Fibroblast of pulmonary artery (primary cell): ENCODE measurements around the gene CEP19.

Experiments used
- DNase-seq: peaks from one replicate; pipeline ENCODE4 v3.0.0-alpha.2; 2010; ENCODE audit warnings: low read depth
- H3K4me3 ChIP-seq: replicated peaks from 2 replicates; pipeline ENCODE4 v1.5.1; 2011; ENCODE audit warnings: low read depth, mild to moderate bottlenecking, control low read depth, low read length, moderate library complexity
- TF ChIP-seq, protein P1 (sequence below): IDR thresholded peaks from 2 replicates; pipeline ENCODE4 v1.5.1; 2011; ENCODE audit warnings: mild to moderate bottlenecking, control low read depth, low read length, inconsistent platforms; ENCODE audit errors: missing control alignments

CEP19 gene

DNA sequence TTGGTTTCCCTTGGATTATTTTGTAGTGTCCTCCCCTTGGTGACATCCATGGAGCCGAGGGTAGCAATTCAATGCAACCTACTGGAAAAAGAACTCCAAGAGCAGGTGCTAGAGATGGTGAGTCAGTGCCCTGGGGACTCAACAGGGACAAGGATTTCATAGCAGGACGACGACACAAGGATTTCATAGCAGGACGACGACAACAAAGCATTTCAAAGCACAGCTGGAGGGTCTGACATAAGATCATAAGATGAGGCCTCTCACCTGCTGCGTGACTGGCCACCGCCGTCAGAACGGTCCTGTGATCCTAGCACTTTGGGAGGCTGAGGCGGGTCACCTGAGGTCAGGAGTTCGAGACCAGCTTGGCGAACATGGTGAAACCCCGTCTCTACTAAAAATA is 50.0 kb downstream of the CEP19 start:
- H3K4me3 ChIP-seq: no peak overlapping the region
- TF ChIP-seq, protein P1, sequence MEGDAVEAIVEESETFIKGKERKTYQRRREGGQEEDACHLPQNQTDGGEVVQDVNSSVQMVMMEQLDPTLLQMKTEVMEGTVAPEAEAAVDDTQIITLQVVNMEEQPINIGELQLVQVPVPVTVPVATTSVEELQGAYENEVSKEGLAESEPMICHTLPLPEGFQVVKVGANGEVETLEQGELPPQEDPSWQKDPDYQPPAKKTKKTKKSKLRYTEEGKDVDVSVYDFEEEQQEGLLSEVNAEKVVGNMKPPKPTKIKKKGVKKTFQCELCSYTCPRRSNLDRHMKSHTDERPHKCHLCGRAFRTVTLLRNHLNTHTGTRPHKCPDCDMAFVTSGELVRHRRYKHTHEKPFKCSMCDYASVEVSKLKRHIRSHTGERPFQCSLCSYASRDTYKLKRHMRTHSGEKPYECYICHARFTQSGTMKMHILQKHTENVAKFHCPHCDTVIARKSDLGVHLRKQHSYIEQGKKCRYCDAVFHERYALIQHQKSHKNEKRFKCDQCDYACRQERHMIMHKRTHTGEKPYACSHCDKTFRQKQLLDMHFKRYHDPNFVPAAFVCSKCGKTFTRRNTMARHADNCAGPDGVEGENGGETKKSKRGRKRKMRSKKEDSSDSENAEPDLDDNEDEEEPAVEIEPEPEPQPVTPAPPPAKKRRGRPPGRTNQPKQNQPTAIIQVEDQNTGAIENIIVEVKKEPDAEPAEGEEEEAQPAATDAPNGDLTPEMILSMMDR: no peak
- DNase-seq: no peak

DNA sequence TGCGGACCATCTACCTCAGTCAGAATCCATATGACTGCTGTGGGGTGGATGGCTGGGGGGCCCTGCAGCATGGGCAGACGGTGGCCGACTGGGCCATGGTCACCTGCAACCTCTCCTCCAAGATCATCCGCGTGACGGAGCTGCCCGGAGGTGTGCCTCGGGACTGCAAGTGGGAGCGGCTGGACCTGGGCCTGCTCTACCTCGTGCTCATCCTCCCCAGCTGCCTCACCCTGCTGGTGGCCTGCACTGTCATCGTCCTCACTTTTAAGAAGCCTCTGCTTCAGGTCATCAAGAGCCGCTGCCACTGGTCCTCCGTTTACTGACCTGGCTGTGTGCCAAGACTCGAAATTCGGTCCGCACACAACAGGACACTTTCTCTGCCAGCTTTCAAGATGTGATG is 50.6 kb downstream of the CEP19 start:
- H3K4me3 ChIP-seq: no peak overlapping the region
- TF ChIP-seq, protein P1: no peak
- no peak for DNase-seq

DNA sequence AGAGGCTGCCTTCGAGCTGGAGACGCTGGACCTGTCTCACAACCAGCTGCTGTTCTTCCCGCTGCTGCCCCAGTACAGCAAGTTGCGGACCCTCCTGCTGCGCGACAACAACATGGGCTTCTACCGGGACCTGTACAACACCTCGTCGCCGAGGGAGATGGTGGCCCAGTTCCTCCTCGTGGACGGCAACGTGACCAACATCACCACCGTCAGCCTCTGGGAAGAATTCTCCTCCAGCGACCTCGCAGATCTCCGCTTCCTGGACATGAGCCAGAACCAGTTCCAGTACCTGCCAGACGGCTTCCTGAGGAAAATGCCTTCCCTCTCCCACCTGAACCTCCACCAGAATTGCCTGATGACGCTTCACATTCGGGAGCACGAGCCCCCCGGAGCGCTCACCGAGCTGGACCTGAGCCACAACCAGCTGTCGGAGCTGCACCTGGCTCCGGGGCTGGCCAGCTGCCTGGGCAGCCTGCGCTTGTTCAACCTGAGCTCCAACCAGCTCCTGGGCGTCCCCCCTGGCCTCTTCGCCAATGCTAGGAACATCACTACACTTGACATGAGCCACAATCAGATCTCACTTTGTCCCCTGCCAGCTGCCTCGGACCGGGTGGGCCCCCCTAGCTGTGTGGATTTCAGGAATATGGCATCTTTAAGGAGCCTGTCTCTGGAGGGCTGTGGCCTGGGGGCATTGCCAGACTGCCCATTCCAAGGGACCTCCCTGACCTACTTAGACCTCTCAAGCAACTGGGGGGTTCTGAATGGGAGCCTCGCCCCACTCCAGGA is 51.5 kb downstream of the CEP19 start:
- DNase-seq: no peak
- TF ChIP-seq, protein P1: no peak
- no peak overlapping the region for H3K4me3 ChIP-seq

DNA sequence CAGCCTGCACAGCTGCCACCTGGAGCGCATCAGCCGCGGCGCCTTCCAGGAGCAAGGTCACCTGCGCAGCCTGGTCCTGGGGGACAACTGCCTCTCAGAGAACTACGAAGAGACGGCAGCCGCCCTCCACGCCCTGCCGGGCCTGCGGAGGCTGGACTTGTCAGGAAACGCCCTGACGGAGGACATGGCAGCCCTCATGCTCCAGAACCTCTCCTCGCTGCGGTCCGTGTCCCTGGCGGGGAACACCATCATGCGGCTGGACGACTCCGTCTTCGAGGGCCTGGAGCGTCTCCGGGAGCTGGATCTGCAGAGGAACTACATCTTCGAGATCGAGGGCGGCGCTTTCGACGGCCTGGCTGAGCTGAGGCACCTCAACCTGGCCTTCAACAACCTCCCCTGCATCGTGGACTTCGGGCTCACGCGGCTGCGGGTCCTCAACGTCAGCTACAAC is 52.1 kb downstream of the CEP19 start:
- TF ChIP-seq, protein P1: no peak

More for the DNA sequence above, 52.1 kb downstream of the CEP19 start:
- H3K4me3 ChIP-seq: no peak overlapping the region
- no peak for DNase-seq
